Dedifferentiated amniotic fluid mesenchymal stem cell (primary cell): ENCODE results near the gene MRPL14.
"Not testable (repeated sequence)": the region's sequence is repeated elsewhere in the genome, so short reads cannot be mapped to it uniquely, and the experiment has no call there.

ENCODE experiments used
- DNase-seq: peaks from one replicate; pipeline ENCODE4 v3.0.0-alpha.2; 2016; ENCODE audit errors: extremely low spot score

Gene MRPL14

DNA sequence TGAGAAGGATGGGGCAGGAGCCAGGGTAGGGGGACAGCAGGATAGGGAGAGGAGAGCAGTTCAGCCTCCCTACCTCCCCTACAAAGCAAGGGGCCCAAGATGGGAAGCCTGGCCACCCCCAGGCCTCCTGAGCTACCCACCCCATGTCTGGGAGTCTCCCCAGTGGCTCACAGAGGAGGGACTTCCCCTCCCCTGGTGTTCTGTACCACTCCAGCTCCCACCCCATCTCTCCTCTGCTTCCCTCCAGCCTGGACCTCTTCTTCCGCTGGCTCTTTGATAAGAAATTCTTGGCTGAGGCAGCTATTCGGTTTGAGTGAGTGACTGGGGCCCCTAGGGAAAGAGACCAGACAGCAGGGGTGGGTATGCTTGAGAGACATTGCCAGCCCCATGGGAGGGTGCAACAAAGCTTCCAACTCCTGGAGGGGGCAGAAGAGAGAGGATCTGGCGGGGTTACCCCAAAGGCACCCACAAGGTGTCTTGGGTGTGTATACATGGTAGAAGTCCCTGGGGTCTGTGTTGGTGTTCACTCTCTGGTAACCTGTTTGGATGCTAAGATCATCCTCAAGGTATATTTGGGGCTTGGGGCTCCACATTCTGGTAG lies 23.2 kb upstream of the MRPL14 start:
- DNase-seq = no peak

GRCh38 chr6:44149369-44150012 lies 22.2 kb upstream of the MRPL14 start:
- no peak for DNase-seq

DNA sequence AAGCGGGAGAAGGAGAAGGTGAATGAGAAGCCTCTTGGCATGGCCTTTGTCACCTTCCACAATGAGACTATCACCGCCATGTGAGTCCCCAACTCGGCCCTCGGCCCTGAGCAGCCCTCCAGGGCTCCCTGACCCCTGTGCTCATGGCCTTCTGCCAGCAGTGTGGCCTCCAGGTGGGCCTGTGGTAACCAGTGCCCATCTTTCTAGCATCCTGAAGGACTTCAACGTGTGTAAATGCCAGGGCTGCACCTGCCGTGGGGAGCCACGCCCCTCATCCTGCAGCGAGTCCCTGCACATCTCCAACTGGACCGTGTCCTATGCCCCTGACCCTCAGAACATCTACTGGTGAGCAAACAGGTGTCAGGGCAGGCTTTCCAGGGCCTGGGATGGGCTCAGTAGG lies 21.1 kb upstream of the MRPL14 start:
- no peak for DNase-seq

- no peak for DNase-seq
Measured at GRCh38 chr6:44147256-44147655, 20.0 kb upstream of the MRPL14 start.

DNA sequence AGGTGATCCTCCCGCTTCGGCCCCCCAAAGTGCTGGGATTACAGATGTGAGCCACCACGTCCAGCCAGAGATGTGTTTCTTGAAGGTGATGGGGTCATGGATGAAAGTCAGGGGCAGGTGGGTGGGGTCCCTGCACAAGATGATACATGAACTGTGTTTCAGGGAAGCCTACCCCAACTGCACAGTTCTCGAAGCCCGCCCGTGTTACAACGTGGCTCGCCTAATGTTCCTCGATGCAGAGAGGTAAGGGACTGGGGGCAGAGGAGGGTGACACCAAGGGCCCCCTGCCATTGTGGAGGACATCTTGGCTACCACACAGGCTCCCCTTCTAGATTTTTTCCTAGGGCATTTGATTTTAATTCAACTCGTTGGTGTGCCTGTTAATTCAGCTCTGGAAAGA lies 19.4 kb upstream of the MRPL14 start:
- DNase-seq = no peak

GRCh38 chr6:44145839-44146238 lies 18.6 kb upstream of the MRPL14 start:
- no peak for DNase-seq

GRCh38 chr6:44144536-44144935 lies 17.3 kb upstream of the MRPL14 start:
- DNase-seq = not testable (repeated sequence)

- no peak for DNase-seq
Measured at GRCh38 chr6:44143731-44144130, 16.5 kb upstream of the MRPL14 start.

DNA sequence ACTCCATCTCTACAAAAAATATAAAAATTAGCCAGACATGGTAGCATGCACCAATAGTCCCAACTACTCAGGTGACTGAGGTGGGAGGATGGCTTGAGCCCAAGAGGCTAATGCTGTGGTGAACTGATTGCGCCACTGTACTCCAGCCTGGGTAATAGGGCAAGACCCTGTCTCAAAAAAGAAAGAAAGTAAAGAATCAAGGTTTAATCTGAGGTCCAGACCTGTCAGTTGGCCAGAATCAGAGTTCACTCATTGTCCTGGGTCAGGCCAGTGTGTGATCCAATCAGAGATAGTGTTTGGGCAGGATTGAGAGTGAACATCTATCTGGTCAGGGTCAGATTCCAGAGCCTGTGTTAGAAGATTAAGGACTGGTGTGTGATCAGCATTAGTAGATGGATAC lies 15.6 kb upstream of the MRPL14 start:
- DNase-seq = no peak

GRCh38 chr6:44139351-44139743 lies 12.1 kb upstream of the MRPL14 start:
- DNase-seq = no peak

GRCh38 chr6:44138717-44139350 lies 11.6 kb upstream of the MRPL14 start:
- no peak for DNase-seq

GRCh38 chr6:44135875-44136274 lies 8.6 kb upstream of the MRPL14 start:
- DNase-seq = no peak

- no peak for DNase-seq
Measured at GRCh38 chr6:44135173-44135758, 8.0 kb upstream of the MRPL14 start.

DNA sequence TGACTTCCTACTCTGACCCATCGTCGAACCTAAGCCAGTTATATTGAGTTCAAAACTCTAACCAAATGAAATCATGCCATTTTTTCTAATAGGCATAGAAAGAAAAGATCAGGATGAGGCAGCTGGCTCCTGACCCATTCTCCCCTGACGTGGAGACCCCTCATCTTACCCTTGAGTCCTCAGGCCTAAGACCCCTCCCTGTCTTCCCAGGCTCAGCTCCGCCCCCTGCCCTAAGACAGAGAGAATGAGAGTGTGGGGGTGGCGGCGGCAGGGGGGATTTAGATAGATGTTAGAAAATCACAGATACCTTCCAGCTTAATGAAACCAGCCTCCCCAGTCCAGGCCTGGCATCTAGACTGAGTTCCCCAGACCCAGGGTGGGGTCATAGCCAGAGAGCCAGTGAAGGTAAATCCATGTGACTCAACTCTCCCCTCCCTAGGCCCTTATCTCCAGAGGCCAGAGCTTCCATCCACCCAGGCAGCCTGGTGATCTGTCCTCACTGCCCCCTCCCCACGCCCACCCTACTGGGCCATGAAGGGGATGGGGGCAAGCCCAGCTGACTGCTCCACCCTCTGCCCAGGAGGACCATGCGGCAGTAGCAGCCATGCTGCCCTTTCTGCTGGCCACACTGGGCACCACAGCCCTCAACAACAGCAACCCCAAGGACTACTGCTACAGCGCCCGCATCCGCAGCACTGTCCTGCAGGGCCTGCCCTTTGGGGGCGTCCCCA lies 6.9 kb upstream of the MRPL14 start:
- no peak for DNase-seq

DNA sequence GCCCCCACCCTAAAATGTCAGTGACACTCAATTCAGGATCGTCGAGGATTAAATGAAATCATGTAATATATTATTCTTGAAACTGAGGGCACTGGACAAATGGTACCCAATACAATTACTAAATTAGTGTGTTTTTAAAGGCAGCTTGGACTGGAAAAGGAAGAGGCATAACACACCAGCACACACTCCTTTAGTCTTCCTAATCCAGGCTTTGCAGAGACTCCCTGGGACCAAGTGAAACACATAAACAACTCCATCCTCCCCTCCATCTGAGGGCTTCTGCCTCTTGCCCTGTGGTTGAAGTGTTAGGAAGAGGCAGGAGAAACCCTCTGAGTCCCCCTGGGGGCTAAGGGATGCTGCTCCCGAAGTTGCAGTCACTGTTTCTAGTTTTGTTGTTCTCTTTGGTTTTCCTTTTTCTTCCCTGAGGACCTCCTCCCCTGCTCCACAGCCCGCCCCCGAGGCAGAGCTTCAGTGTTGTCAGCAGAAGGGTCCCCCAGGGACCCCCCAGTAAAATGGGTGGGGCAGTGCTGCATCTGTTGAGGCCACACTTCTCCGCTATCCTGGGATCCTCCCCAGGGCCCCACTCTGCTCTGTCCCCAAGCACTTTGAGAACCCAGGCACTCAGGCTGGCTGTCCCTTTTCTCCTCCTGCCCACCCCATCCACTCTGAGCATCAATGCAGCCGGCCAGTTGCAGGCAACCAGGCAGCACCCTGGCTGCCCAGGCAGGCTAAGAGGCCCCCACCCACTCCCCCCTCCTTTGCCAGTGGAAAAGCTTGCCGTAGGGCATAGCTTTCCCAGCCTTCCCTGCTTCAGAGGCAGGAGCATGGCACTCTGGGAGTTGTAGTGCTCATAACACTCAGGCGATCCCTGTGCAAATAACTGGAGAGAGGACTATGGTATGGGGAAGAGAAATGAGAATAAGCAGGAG lies 6.0 kb upstream of the MRPL14 start:
- peak; percentile 64 for DNase-seq

- DNase-seq = no peak
Measured at GRCh38 chr6:44132476-44132875, 5.2 kb upstream of the MRPL14 start.

- DNase-seq = no peak
Measured at GRCh38 chr6:44131892-44132291, 4.6 kb upstream of the MRPL14 start.

DNA sequence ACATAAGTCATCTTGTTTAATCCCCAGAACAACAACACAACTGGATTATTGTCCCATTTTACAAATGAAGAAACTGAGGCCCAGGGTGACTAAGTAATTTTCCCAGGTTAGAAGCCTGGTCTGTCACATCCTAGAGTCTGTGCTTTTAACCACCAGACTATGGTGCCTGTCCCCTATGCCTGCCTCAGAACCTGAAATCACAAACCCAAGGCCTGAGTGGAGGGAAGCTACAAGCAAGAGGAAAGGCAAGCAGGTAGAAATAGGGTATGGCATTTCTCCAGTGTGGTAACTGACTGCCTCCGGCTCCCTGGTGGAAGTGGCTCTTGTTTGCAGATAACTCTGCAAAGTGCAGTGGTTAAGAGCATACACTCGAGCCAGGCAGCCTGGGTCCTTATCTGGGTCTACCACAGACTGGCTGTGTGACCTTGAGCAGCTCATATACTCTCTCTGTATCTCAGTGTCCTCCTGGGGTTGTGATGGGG lies 2.6 kb upstream of the MRPL14 start:
- no peak for DNase-seq

GRCh38 chr6:44128020-44128917 lies 1.0 kb upstream of the MRPL14 start:
- no peak for DNase-seq
